SK-N-SH treated with all-trans-retinoic acid at 6 μM for 48 hours (cell line): Measurements from ENCODE around the gene PSPN.

Experiments
- ATAC-seq: fragments of 200-7000 bp; cut with Tn5 transposase; 3 replicates; pipeline ENCODE4 v1.9.1; 2020; ENCODE audit warnings: mild to moderate bottlenecking, moderate library complexity
- ARNTL ChIP-seq: fragments of 450-650 bp; formaldehyde crosslinking; IDR thresholded peaks from 2 replicates; pipeline ENCODE4 v1.5.0; 2020; ENCODE audit warnings: low read depth, mild to moderate bottlenecking, moderate library complexity, borderline replicate concordance
- BACH2 ChIP-seq: fragments of 250-450 bp; sonication (Bioruptor Pico); IDR thresholded peaks from 2 replicates; pipeline ENCODE4 v1.9.0; 2021; ENCODE audit warnings: mild to moderate bottlenecking, borderline replicate concordance
- CSDC2 ChIP-seq: fragments of 250-450 bp; sonication (Bioruptor Pico); IDR thresholded peaks from 2 replicates; pipeline ENCODE4 v1.5.0; 2020; ENCODE audit warnings: mild to moderate bottlenecking, moderate library complexity
- ESRRG ChIP-seq: fragments of 250-450 bp; sonication (Bioruptor Pico); IDR thresholded peaks from 2 replicates; pipeline ENCODE4 v1.6.1; 2021; ENCODE audit warnings: mild to moderate bottlenecking
- GLIS3 ChIP-seq: fragments of 250-450 bp; sonication (Bioruptor Pico); IDR thresholded peaks from 2 replicates; pipeline ENCODE4 v1.5.0; 2020; ENCODE audit warnings: mild to moderate bottlenecking, moderate library complexity
- ISL1 ChIP-seq: fragments of 250-450 bp; sonication (Bioruptor Pico); IDR thresholded peaks from 2 replicates; pipeline ENCODE4 v2.1.2; 2022; ENCODE audit warnings: mild to moderate bottlenecking, moderate library complexity
- OSR1 ChIP-seq: fragments of 250-450 bp; sonication (Bioruptor Pico); IDR thresholded peaks from 2 replicates; pipeline ENCODE4 v1.8.0; 2022; ENCODE audit warnings: moderate library complexity, mild to moderate bottlenecking, inconsistent platforms
- PPARA ChIP-seq: fragments of 250-450 bp; sonication (Bioruptor Pico); IDR thresholded peaks from 2 replicates; pipeline ENCODE4 v1.5.0; 2020; ENCODE audit warnings: mild to moderate bottlenecking, borderline replicate concordance
- RARB ChIP-seq: fragments of 250-450 bp; sonication (Bioruptor Pico); IDR thresholded peaks from 2 replicates; pipeline ENCODE4 v1.8.0; 2021; ENCODE audit warnings: mild to moderate bottlenecking, moderate library complexity
- SNAI2 ChIP-seq: fragments of 250-450 bp; sonication (Bioruptor Pico); IDR thresholded peaks from 2 replicates; pipeline ENCODE4 v1.5.0; 2020; ENCODE audit warnings: mild to moderate bottlenecking, moderate library complexity
- TCF4 ChIP-seq: fragments of 250-450 bp; sonication (Bioruptor Pico); IDR thresholded peaks from 2 replicates; pipeline ENCODE4 v1.8.0; 2021; ENCODE audit warnings: mild to moderate bottlenecking, moderate library complexity, borderline replicate concordance
- TOX ChIP-seq: fragments of 250-450 bp; sonication (Bioruptor Pico); IDR thresholded peaks from 2 replicates; pipeline ENCODE4 v1.8.0; 2021; ENCODE audit warnings: mild to moderate bottlenecking, moderate library complexity, borderline replicate concordance
- ZC3H10 ChIP-seq: fragments of 250-450 bp; sonication (Bioruptor Pico); IDR thresholded peaks from 2 replicates; pipeline ENCODE4 v1.5.1; 2021; ENCODE audit warnings: mild to moderate bottlenecking, moderate library complexity
- ZFP3 ChIP-seq: fragments of 250-450 bp; sonication (Bioruptor Pico); IDR thresholded peaks from 2 replicates; pipeline ENCODE4 v1.5.0; 2020; ENCODE audit warnings: mild to moderate bottlenecking, moderate library complexity
- ZFP30 ChIP-seq: fragments of 450-650 bp; formaldehyde crosslinking; IDR thresholded peaks from 2 replicates; pipeline ENCODE4 v1.5.0; 2022; ENCODE audit warnings: mild to moderate bottlenecking, moderate library complexity
- ZNF565 ChIP-seq: fragments of 450-650 bp; formaldehyde crosslinking; conservative IDR thresholded peaks from 2 replicates; pipeline ENCODE4 v1.5.0; 2020; ENCODE audit warnings: low read depth, mild to moderate bottlenecking, moderate library complexity
- ZNF70 ChIP-seq: fragments of 450-650 bp; formaldehyde crosslinking; IDR thresholded peaks from 2 replicates; pipeline ENCODE4 v1.5.0; 2020; ENCODE audit warnings: mild to moderate bottlenecking, moderate library complexity
- ZNF8 ChIP-seq: fragments of 450-650 bp; formaldehyde crosslinking; IDR thresholded peaks from 2 replicates; pipeline ENCODE4 v1.5.0; 2020; ENCODE audit warnings: mild to moderate bottlenecking, moderate library complexity
- TF ChIP-seq, protein P1 (sequence below): fragments of 250-450 bp; sonication (Bioruptor Pico); IDR thresholded peaks from 2 replicates; pipeline ENCODE4 v1.8.0; 2021; ENCODE audit warnings: low read depth, mild to moderate bottlenecking, moderate library complexity, borderline replicate concordance
- TF ChIP-seq, protein P2 (sequence below): fragments of 250-450 bp; sonication (Bioruptor Pico); IDR thresholded peaks from 2 replicates; pipeline ENCODE4 v1.8.0; 2020; ENCODE audit warnings: mild to moderate bottlenecking, moderate library complexity, borderline replicate concordance
- TF ChIP-seq, protein P3 (sequence below): fragments of 250-450 bp; sonication (Bioruptor Pico); IDR thresholded peaks from 2 replicates; pipeline ENCODE4 v1.5.1; 2020; ENCODE audit warnings: low read depth, mild to moderate bottlenecking, moderate library complexity
- TF ChIP-seq, protein P4 (sequence below): fragments of 250-450 bp; sonication (Bioruptor Pico); IDR thresholded peaks from 2 replicates; pipeline ENCODE4 v1.5.0; 2020; ENCODE audit warnings: mild to moderate bottlenecking, moderate library complexity
- TF ChIP-seq, protein P5 (sequence below): fragments of 250-450 bp; sonication (Bioruptor Pico); IDR thresholded peaks from 2 replicates; pipeline ENCODE4 v1.5.1; 2021; ENCODE audit warnings: mild to moderate bottlenecking, moderate library complexity

Gene PSPN

DNA sequence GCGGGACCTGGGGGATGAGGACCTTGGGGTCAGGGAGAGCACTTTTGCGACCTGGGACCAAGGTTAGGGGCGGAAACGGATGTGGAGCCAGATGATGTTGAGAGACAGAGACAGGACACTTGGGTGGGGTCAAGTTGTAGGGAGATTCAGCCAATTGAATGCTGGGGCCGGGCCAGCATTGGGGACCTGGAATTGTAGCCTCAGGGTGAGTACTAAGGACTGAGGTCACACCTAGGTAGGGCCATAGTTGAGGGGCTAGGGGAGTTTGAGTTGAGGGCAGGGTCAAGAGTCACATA, 2.0 kb downstream of the PSPN start:
- no peak for ATAC-seq
- no peak for TF ChIP-seq RARB (CRISPR knock-in tag)
- no peak for TF ChIP-seq ZC3H10
- TF ChIP-seq TOX (CRISPR knock-in tag): no peak
- no peak for TF ChIP-seq TCF4 (CRISPR knock-in tag)
- no peak for TF ChIP-seq ZNF8 (CRISPR knock-in tag)
- TF ChIP-seq ZNF565: no peak
- no peak for TF ChIP-seq PPARA (CRISPR knock-in tag)
- no peak for TF ChIP-seq ISL1 (CRISPR knock-in tag)
- TF ChIP-seq, protein P1, sequence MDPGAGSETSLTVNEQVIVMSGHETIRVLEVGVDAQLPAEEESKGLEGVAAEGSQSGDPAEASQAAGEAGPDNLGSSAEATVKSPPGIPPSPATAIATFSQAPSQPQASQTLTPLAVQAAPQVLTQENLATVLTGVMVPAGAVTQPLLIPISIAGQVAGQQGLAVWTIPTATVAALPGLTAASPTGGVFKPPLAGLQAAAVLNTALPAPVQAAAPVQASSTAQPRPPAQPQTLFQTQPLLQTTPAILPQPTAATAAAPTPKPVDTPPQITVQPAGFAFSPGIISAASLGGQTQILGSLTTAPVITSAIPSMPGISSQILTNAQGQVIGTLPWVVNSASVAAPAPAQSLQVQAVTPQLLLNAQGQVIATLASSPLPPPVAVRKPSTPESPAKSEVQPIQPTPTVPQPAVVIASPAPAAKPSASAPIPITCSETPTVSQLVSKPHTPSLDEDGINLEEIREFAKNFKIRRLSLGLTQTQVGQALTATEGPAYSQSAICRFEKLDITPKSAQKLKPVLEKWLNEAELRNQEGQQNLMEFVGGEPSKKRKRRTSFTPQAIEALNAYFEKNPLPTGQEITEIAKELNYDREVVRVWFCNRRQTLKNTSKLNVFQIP (CRISPR knock-in tag): no peak
- TF ChIP-seq ZFP3 (CRISPR knock-in tag): no peak
- TF ChIP-seq, protein P2, sequence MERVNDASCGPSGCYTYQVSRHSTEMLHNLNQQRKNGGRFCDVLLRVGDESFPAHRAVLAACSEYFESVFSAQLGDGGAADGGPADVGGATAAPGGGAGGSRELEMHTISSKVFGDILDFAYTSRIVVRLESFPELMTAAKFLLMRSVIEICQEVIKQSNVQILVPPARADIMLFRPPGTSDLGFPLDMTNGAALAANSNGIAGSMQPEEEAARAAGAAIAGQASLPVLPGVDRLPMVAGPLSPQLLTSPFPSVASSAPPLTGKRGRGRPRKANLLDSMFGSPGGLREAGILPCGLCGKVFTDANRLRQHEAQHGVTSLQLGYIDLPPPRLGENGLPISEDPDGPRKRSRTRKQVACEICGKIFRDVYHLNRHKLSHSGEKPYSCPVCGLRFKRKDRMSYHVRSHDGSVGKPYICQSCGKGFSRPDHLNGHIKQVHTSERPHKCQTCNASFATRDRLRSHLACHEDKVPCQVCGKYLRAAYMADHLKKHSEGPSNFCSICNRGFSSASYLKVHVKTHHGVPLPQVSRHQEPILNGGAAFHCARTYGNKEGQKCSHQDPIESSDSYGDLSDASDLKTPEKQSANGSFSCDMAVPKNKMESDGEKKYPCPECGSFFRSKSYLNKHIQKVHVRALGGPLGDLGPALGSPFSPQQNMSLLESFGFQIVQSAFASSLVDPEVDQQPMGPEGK: no peak
- TF ChIP-seq ESRRG (CRISPR knock-in tag): no peak
- TF ChIP-seq, protein P3, sequence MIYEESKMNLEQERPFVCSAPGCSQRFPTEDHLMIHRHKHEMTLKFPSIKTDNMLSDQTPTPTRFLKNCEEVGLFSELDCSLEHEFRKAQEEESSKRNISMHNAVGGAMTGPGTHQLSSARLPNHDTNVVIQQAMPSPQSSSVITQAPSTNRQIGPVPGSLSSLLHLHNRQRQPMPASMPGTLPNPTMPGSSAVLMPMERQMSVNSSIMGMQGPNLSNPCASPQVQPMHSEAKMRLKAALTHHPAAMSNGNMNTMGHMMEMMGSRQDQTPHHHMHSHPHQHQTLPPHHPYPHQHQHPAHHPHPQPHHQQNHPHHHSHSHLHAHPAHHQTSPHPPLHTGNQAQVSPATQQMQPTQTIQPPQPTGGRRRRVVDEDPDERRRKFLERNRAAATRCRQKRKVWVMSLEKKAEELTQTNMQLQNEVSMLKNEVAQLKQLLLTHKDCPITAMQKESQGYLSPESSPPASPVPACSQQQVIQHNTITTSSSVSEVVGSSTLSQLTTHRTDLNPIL (CRISPR knock-in tag): no peak
- TF ChIP-seq ZFP30 (CRISPR knock-in tag): no peak
- no peak for TF ChIP-seq SNAI2
- TF ChIP-seq GLIS3: no peak
- TF ChIP-seq, protein P4, sequence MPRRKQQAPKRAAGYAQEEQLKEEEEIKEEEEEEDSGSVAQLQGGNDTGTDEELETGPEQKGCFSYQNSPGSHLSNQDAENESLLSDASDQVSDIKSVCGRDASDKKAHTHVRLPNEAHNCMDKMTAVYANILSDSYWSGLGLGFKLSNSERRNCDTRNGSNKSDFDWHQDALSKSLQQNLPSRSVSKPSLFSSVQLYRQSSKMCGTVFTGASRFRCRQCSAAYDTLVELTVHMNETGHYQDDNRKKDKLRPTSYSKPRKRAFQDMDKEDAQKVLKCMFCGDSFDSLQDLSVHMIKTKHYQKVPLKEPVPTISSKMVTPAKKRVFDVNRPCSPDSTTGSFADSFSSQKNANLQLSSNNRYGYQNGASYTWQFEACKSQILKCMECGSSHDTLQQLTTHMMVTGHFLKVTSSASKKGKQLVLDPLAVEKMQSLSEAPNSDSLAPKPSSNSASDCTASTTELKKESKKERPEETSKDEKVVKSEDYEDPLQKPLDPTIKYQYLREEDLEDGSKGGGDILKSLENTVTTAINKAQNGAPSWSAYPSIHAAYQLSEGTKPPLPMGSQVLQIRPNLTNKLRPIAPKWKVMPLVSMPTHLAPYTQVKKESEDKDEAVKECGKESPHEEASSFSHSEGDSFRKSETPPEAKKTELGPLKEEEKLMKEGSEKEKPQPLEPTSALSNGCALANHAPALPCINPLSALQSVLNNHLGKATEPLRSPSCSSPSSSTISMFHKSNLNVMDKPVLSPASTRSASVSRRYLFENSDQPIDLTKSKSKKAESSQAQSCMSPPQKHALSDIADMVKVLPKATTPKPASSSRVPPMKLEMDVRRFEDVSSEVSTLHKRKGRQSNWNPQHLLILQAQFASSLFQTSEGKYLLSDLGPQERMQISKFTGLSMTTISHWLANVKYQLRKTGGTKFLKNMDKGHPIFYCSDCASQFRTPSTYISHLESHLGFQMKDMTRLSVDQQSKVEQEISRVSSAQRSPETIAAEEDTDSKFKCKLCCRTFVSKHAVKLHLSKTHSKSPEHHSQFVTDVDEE (CRISPR knock-in tag): no peak
- no peak for TF ChIP-seq ZNF70 (CRISPR knock-in tag)
- TF ChIP-seq ARNTL (CRISPR knock-in tag): no peak
- no peak for TF ChIP-seq OSR1 (CRISPR knock-in tag)

DNA sequence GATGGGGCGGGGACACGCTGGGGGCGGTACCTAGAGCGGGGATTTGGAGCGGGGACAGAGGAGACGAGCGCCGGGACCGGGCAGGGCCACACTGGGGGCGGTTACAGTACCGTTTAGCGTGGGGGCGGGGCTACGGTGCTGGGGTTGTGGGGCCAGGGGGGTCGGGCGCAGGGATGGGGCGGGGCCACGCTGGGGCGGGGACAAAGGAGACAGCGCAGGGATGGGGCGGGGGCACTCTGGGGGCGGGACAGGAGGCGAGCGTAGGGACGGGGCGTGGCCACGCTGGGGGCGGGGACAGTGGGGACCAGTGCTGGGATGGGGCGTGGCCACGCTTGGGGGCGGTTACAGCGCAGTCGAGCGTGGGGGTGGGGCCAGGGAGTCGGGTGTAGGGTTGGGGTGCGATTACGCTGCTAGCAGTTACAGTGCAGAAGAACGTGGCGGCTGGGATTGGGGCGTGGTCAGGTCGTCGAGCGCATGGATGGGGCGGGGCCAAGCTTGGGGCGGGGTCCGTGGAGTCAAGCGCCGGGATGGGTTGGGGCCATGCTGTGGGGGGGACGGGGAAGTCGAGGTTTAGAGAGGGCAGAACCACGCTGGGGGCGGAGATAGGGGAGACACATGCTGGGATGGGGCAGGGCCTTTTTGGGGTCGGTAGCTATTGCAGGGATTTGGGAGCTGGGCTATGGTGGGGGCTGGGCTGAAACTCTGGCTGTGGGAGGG, 2.5 kb downstream of the PSPN start:
- peak; percentile 80 for ATAC-seq
- TF ChIP-seq TOX (CRISPR knock-in tag) (no peak), RARB (CRISPR knock-in tag) (no peak), ISL1 (CRISPR knock-in tag) (no peak), ESRRG (CRISPR knock-in tag) (no peak)
- TF ChIP-seq, all 23 proteins: peak for 0

DNA sequence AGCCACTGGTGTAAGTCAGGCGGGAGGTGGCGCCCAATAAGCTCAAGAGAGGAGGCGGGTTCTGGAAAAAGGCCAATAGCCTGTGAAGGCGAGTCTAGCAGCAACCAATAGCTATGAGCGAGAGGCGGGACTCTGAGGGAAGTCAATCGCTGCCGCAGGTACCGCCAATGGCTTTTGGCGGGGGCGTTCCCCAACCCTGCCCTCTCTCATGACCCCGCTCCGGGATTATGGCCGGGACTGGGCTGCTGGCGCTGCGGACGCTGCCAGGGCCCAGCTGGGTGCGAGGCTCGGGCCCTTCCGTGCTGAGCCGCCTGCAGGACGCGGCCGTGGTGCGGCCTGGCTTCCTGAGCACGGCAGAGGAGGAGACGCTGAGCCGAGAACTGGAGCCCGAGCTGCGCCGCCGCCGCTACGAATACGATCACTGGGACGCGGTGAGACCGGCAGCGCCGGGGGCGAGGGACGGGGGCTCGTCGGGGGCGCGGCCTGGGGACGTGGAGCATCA, 3.1 kb downstream of the PSPN start, which contains the start of gene ALKBH7:
Gene ALKBH7, plus strand, starts transcription at position 201 of the 502 bp plus-strand sequence. Its CDS starts 27 bp downstream, at position 228.
- ATAC-seq: peak; percentile 91
- TF ChIP-seq ZFP3 (CRISPR knock-in tag) (no peak), GLIS3 (no peak), ZC3H10 (no peak), ARNTL (CRISPR knock-in tag) (no peak), PPARA (CRISPR knock-in tag) (no peak), TOX (CRISPR knock-in tag) (no peak), CSDC2 (CRISPR knock-in tag) (no peak), BACH2 (CRISPR knock-in tag) (no peak), ISL1 (CRISPR knock-in tag) (no peak), RARB (CRISPR knock-in tag) (no peak), ZNF70 (CRISPR knock-in tag) (no peak), SNAI2 (no peak), ZFP30 (CRISPR knock-in tag) (no peak), ZNF8 (CRISPR knock-in tag) (no peak)
- TF ChIP-seq, protein P5, sequence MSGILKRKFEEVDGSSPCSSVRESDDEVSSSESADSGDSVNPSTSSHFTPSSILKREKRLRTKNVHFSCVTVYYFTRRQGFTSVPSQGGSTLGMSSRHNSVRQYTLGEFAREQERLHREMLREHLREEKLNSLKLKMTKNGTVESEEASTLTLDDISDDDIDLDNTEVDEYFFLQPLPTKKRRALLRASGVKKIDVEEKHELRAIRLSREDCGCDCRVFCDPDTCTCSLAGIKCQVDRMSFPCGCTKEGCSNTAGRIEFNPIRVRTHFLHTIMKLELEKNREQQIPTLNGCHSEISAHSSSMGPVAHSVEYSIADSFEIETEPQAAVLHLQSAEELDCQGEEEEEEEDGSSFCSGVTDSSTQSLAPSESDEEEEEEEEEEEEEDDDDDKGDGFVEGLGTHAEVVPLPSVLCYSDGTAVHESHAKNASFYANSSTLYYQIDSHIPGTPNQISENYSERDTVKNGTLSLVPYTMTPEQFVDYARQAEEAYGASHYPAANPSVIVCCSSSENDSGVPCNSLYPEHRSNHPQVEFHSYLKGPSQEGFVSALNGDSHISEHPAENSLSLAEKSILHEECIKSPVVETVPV (CRISPR knock-in tag): no peak
- TF ChIP-seq, protein P3 (CRISPR knock-in tag): no peak
- TF ChIP-seq, protein P1 (CRISPR knock-in tag): no peak
